GM23338 (cell line): ENCODE data around the gene OR1S2. TPM values are rescaled to one million over a fixed set of nuclear protein-coding genes. Genes with fewer than 3 reads are reported as not detected.

Experiments used
- ATAC-seq: fragments of 200-7000 bp; cut with Tn5 transposase; 3 replicates; pipeline ENCODE4 v1.9.1; 2020
- DNase-seq: peaks from one replicate; pipeline ENCODE4 v3.0.0-alpha.2; 2015; ENCODE audit warnings: low spot score
- H2AFZ ChIP-seq: fragments of 200-600 bp; sonication (generic); 2 replicates; pipeline ENCODE4 v1.8.0; 2016; ENCODE audit warnings: antibody characterized with exemption, mild to moderate bottlenecking, moderate library complexity
- H3F3A ChIP-seq: fragments of 200-600 bp; sonication (generic); replicated peaks from 2 replicates; pipeline ENCODE4 v1.8.0; 2017; ENCODE audit warnings: antibody characterized with exemption, mixed run types, low read depth
- H3K27ac ChIP-seq: fragments of 200-600 bp; sonication (generic); 2 replicates; pipeline ENCODE4 v1.6.1; 2016; ENCODE audit warnings: low read depth
- H3K27me3 ChIP-seq: fragments of 200-600 bp; sonication (generic); 2 replicates; pipeline ENCODE4 v1.8.0; 2016; ENCODE audit warnings: mild to moderate bottlenecking, mixed run types, moderate library complexity; ENCODE audit not compliant: insufficient read depth
- H3K36me3 ChIP-seq: fragments of 200-600 bp; sonication (generic); 2 replicates; pipeline ENCODE4 v1.8.0; 2016; ENCODE audit warnings: mild to moderate bottlenecking; ENCODE audit not compliant: insufficient read depth
- H3K4me1 ChIP-seq: fragments of 200-600 bp; sonication (generic); 2 replicates; pipeline ENCODE4 v1.8.0; 2016; ENCODE audit warnings: mild to moderate bottlenecking, moderate library complexity; ENCODE audit not compliant: insufficient read depth
- H3K4me2 ChIP-seq: fragments of 200-600 bp; sonication (generic); 2 replicates; pipeline ENCODE4 v1.7.1; 2017; ENCODE audit warnings: mixed run types
- H3K4me3 ChIP-seq: fragments of 200-600 bp; sonication (generic); 2 replicates; pipeline ENCODE4 v1.6.1; 2016; ENCODE audit warnings: mixed run types
- H3K79me2 ChIP-seq: fragments of 200-600 bp; sonication (generic); replicated peaks from 2 replicates; pipeline ENCODE4 v1.8.0; 2017; ENCODE audit warnings: mild to moderate bottlenecking; ENCODE audit not compliant: insufficient read depth
- H3K9me2 ChIP-seq: fragments of 200-600 bp; sonication (generic); 2 replicates; pipeline ENCODE4 v1.8.0; 2017; ENCODE audit not compliant: insufficient read depth
- H4K20me1 ChIP-seq: fragments of 200-600 bp; sonication (generic); replicated peaks from 2 replicates; pipeline ENCODE4 v1.8.0; 2017; ENCODE audit warnings: mild to moderate bottlenecking; ENCODE audit not compliant: insufficient read depth
- H3K27ac Mint-ChIP-seq: 2 replicates; pipeline ENCODE4 v1.8.0; 2020; ENCODE audit warnings: inconsistent platforms, mild to moderate bottlenecking, moderate library complexity, mixed read lengths
- H3K27me3 Mint-ChIP-seq: 3 replicates; pipeline ENCODE4 v1.8.0; 2022; ENCODE audit warnings: low read depth, mild to moderate bottlenecking, moderate library complexity, mixed read lengths, inconsistent platforms; ENCODE audit not compliant: insufficient read depth, poor library complexity
- H3K36me3 Mint-ChIP-seq: 3 replicates; pipeline ENCODE4 v1.8.0; 2021; ENCODE audit warnings: low read depth, mild to moderate bottlenecking, inconsistent platforms, moderate library complexity, mixed read lengths
- H3K4me1 Mint-ChIP-seq: 3 replicates; pipeline ENCODE4 v1.8.0; 2020; ENCODE audit warnings: mild to moderate bottlenecking, inconsistent platforms, mixed read lengths
- H3K4me3 Mint-ChIP-seq: 3 replicates; pipeline ENCODE4 v1.8.0; 2021; ENCODE audit warnings: moderate library complexity, mild to moderate bottlenecking, inconsistent platforms, mixed read lengths
- H3K9me3 Mint-ChIP-seq: 3 replicates; pipeline ENCODE4 v1.8.0; 2020; ENCODE audit warnings: moderate library complexity, mild to moderate bottlenecking, inconsistent platforms, mixed read lengths
- EZH2 ChIP-seq: fragments of 200-600 bp; sonication (generic); IDR thresholded peaks from one replicate; pipeline ENCODE4 v1.8.0; 2017; ENCODE audit warnings: antibody characterized with exemption, mild to moderate bottlenecking, low read depth; ENCODE audit not compliant: unreplicated experiment
- EZH2phosphoT487 ChIP-seq: fragments of 200-600 bp; sonication (generic); IDR thresholded peaks from one replicate; pipeline ENCODE4 v1.8.1; 2018; ENCODE audit warnings: antibody characterized with exemption; ENCODE audit not compliant: unreplicated experiment
- JUNB ChIP-seq: IDR thresholded peaks from one replicate; pipeline ENCODE4 v1.6.1; 2016; ENCODE audit warnings: antibody characterized with exemption; ENCODE audit not compliant: unreplicated experiment
- POLR2AphosphoS5 ChIP-seq: IDR thresholded peaks from 2 replicates; pipeline ENCODE4 v1.6.1; 2016; ENCODE audit warnings: antibody characterized with exemption, low read depth
- STAT1 ChIP-seq: IDR thresholded peaks from one replicate; pipeline ENCODE4 v1.6.1; 2016; ENCODE audit warnings: antibody characterized with exemption; ENCODE audit not compliant: unreplicated experiment
- ZNF114 ChIP-seq: fragments of 250-450 bp; sonication (Bioruptor Pico); IDR thresholded peaks from 2 replicates; pipeline ENCODE4 v1.5.0; 2020; ENCODE audit warnings: mild to moderate bottlenecking, moderate library complexity
- polyA plus RNA-seq: library from polyadenylated mRNA; unstranded; fragments of >200 nt; fragmentation: Nextera tagmentation; extraction: Ambion mirVana; gene quantifications from 2 replicates; pipeline ENCODE4 v1.2.1, GENCODE V29; 2016
- total RNA-seq: library from RNA; depleted of rRNA; stranded (reverse); fragments of >200 nt; shearing (Covaris generic); gene quantifications from 2 replicates; pipeline ENCODE4 v1.2.3, GENCODE V29; 2014
- TF ChIP-seq, protein P1 (sequence below): IDR thresholded peaks from 2 replicates; pipeline ENCODE4 v1.6.1; 2016; ENCODE audit warnings: antibody characterized with exemption
- TF ChIP-seq, protein P2 (sequence below): fragments of 250-450 bp; sonication (Bioruptor Pico); IDR thresholded peaks from 2 replicates; pipeline ENCODE4 v1.5.0; 2020; ENCODE audit warnings: mild to moderate bottlenecking, moderate library complexity
- TF ChIP-seq, protein P3 (sequence below): IDR thresholded peaks from one replicate; pipeline ENCODE4 v1.6.1; 2018; ENCODE audit warnings: antibody characterized with exemption; ENCODE audit not compliant: unreplicated experiment

OR1S2 gene
- total and polyA plus RNA-seq, 2 experiments from 2014 or later = not detected

- Mint-ChIP-seq H3K36me3 (no peaks in the 10 kb centered on the region), H3K9me3 (peaks cover 19% of the 10 kb centered on the region), H3K4me3 (no peak overlapping the region), H3K4me1 (no peaks in the 10 kb centered on the region), H3K27ac (no peak overlapping the region), H3K27me3 (no peaks in the 10 kb centered on the region)
- H3K36me3 ChIP-seq = no peaks in the 10 kb centered on the region
- no peaks in the 10 kb centered on the region for H3K27me3 ChIP-seq
- TF ChIP-seq JUNB = no peak
- no peak for TF ChIP-seq EZH2phosphoT487
- no peak for TF ChIP-seq EZH2
- TF ChIP-seq, protein P1, sequence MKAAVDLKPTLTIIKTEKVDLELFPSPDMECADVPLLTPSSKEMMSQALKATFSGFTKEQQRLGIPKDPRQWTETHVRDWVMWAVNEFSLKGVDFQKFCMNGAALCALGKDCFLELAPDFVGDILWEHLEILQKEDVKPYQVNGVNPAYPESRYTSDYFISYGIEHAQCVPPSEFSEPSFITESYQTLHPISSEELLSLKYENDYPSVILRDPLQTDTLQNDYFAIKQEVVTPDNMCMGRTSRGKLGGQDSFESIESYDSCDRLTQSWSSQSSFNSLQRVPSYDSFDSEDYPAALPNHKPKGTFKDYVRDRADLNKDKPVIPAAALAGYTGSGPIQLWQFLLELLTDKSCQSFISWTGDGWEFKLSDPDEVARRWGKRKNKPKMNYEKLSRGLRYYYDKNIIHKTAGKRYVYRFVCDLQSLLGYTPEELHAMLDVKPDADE = no peak
- TF ChIP-seq, protein P2, sequence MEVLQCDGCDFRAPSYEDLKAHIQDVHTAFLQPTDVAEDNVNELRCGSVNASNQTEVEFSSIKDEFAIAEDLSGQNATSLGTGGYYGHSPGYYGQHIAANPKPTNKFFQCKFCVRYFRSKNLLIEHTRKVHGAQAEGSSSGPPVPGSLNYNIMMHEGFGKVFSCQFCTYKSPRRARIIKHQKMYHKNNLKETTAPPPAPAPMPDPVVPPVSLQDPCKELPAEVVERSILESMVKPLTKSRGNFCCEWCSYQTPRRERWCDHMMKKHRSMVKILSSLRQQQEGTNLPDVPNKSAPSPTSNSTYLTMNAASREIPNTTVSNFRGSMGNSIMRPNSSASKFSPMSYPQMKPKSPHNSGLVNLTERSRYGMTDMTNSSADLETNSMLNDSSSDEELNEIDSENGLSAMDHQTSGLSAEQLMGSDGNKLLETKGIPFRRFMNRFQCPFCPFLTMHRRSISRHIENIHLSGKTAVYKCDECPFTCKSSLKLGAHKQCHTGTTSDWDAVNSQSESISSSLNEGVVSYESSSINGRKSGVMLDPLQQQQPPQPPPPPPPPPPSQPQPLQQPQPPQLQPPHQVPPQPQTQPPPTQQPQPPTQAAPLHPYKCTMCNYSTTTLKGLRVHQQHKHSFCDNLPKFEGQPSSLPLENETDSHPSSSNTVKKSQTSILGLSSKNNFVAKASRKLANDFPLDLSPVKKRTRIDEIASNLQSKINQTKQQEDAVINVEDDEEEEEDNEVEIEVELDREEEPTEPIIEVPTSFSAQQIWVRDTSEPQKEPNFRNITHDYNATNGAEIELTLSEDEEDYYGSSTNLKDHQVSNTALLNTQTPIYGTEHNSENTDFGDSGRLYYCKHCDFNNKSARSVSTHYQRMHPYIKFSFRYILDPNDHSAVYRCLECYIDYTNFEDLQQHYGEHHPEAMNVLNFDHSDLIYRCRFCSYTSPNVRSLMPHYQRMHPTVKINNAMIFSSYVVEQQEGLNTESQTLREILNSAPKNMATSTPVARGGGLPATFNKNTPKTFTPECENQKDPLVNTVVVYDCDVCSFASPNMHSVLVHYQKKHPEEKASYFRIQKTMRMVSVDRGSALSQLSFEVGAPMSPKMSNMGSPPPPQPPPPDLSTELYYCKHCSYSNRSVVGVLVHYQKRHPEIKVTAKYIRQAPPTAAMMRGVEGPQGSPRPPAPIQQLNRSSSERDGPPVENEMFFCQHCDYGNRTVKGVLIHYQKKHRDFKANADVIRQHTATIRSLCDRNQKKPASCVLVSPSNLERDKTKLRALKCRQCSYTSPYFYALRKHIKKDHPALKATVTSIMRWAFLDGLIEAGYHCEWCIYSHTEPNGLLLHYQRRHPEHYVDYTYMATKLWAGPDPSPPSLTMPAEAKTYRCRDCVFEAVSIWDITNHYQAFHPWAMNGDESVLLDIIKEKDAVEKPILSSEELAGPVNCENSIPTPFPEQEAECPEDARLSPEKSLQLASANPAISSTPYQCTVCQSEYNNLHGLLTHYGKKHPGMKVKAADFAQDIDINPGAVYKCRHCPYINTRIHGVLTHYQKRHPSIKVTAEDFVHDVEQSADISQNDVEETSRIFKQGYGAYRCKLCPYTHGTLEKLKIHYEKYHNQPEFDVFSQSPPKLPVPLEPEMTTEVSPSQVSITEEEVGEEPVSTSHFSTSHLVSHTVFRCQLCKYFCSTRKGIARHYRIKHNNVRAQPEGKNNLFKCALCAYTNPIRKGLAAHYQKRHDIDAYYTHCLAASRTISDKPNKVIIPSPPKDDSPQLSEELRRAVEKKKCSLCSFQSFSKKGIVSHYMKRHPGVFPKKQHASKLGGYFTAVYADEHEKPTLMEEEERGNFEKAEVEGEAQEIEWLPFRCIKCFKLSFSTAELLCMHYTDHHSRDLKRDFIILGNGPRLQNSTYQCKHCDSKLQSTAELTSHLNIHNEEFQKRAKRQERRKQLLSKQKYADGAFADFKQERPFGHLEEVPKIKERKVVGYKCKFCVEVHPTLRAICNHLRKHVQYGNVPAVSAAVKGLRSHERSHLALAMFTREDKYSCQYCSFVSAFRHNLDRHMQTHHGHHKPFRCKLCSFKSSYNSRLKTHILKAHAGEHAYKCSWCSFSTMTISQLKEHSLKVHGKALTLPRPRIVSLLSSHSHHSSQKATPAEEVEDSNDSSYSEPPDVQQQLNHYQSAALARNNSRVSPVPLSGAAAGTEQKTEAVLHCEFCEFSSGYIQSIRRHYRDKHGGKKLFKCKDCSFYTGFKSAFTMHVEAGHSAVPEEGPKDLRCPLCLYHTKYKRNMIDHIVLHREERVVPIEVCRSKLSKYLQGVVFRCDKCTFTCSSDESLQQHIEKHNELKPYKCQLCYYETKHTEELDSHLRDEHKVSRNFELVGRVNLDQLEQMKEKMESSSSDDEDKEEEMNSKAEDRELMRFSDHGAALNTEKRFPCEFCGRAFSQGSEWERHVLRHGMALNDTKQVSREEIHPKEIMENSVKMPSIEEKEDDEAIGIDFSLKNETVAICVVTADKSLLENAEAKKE (CRISPR knock-in tag) = no peak
- no peak for TF ChIP-seq ZNF114 (CRISPR knock-in tag)
- TF ChIP-seq, protein P3, sequence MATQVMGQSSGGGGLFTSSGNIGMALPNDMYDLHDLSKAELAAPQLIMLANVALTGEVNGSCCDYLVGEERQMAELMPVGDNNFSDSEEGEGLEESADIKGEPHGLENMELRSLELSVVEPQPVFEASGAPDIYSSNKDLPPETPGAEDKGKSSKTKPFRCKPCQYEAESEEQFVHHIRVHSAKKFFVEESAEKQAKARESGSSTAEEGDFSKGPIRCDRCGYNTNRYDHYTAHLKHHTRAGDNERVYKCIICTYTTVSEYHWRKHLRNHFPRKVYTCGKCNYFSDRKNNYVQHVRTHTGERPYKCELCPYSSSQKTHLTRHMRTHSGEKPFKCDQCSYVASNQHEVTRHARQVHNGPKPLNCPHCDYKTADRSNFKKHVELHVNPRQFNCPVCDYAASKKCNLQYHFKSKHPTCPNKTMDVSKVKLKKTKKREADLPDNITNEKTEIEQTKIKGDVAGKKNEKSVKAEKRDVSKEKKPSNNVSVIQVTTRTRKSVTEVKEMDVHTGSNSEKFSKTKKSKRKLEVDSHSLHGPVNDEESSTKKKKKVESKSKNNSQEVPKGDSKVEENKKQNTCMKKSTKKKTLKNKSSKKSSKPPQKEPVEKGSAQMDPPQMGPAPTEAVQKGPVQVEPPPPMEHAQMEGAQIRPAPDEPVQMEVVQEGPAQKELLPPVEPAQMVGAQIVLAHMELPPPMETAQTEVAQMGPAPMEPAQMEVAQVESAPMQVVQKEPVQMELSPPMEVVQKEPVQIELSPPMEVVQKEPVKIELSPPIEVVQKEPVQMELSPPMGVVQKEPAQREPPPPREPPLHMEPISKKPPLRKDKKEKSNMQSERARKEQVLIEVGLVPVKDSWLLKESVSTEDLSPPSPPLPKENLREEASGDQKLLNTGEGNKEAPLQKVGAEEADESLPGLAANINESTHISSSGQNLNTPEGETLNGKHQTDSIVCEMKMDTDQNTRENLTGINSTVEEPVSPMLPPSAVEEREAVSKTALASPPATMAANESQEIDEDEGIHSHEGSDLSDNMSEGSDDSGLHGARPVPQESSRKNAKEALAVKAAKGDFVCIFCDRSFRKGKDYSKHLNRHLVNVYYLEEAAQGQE = no peak
- TF ChIP-seq POLR2AphosphoS5 = no peak
- TF ChIP-seq STAT1 = no peak
- H3K79me2 ChIP-seq = no peaks in the 10 kb centered on the region
- no peak overlapping the region for H2AFZ ChIP-seq
- ATAC-seq (no peak), DNase-seq (no peak)
- H3K27ac ChIP-seq = no peak overlapping the region
- no peaks in the 10 kb centered on the region for H3F3A ChIP-seq
- H3K9me2 ChIP-seq = peaks cover 11% of the 10 kb centered on the region
- H3K4me2 ChIP-seq = no peak overlapping the region
- no peaks in the 10 kb centered on the region for H3K4me1 ChIP-seq
- H4K20me1 ChIP-seq = no peaks in the 10 kb centered on the region
- no peak overlapping the region for H3K4me3 ChIP-seq
Observed at GRCh38 chr11:58193391-58193790, 10.6 kb downstream of the OR1S2 start.
